Astrocyte (in vitro differentiated cells and primary cell): ENCODE data around the gene RPUSD1. TPM values are rescaled to one million over a fixed set of nuclear protein-coding genes. Genes with fewer than 3 reads are reported as not detected.
"Not testable (repeated sequence)": the region's sequence is repeated elsewhere in the genome, so short reads cannot be mapped to it uniquely, and the experiment has no call there.

ENCODE experiments used
- DNase-seq: peaks from one replicate; pipeline ENCODE4 v3.0.0-alpha.2; 2010; ENCODE audit warnings: low read depth
- FAIRE-seq: peaks from 2 replicates; lab custom pipeline; 2011; peaks lifted over from hg19 to GRCh38; lab: Jason Lieb, UNC
- H2AFZ ChIP-seq: 2 replicates; pipeline ENCODE4 v1.6.0; 2012; ENCODE audit warnings: low read depth, low read length, inconsistent platforms
- H3K27ac ChIP-seq: 2 replicates; pipeline ENCODE4 v1.5.1; 2011; ENCODE audit warnings: low read depth, low read length, inconsistent platforms
- H3K27me3 ChIP-seq: 2 replicates; pipeline ENCODE4 v1.6.0; 2011; ENCODE audit warnings: low read length, inconsistent platforms; ENCODE audit not compliant: insufficient read depth
- H3K36me3 ChIP-seq: 2 replicates; pipeline ENCODE4 v1.5.1; 2011; ENCODE audit warnings: low read length, inconsistent platforms; ENCODE audit not compliant: insufficient read depth
- H3K4me1 ChIP-seq: 2 replicates; pipeline ENCODE4 v1.5.1; 2011; ENCODE audit warnings: low read length, inconsistent platforms; ENCODE audit not compliant: insufficient read depth
- H3K4me2 ChIP-seq: 2 replicates; pipeline ENCODE4 v1.6.0; 2012; ENCODE audit warnings: low read length, inconsistent platforms
- H3K4me3 ChIP-seq: 2 replicates; pipeline ENCODE4 v1.5.1; 2011; ENCODE audit warnings: low read depth, mild to moderate bottlenecking, low read length, inconsistent platforms; ENCODE audit not compliant: insufficient read depth
- H3K79me2 ChIP-seq: 2 replicates; pipeline ENCODE4 v1.6.0; 2012; ENCODE audit warnings: mild to moderate bottlenecking, low read length, inconsistent platforms; ENCODE audit not compliant: insufficient read depth
- H3K9ac ChIP-seq: 2 replicates; pipeline ENCODE4 v1.6.0; 2012; ENCODE audit warnings: mild to moderate bottlenecking, low read length, inconsistent platforms
- H3K9me3 ChIP-seq: 2 replicates; pipeline ENCODE4 v1.5.1; 2012; ENCODE audit warnings: low read depth, mild to moderate bottlenecking, low read length, inconsistent platforms; ENCODE audit not compliant: insufficient read depth
- H4K20me1 ChIP-seq: 2 replicates; pipeline ENCODE4 v1.6.0; 2012; ENCODE audit warnings: low read length, inconsistent platforms; ENCODE audit not compliant: insufficient read depth
- H3K27ac Mint-ChIP-seq: one replicate; pipeline ENCODE4 v1.8.0; 2021; ENCODE audit warnings: mild to moderate bottlenecking, mixed read lengths; ENCODE audit not compliant: unreplicated experiment
- H3K27me3 Mint-ChIP-seq: one replicate; pipeline ENCODE4 v1.8.0; 2021; ENCODE audit warnings: low read depth, mixed read lengths; ENCODE audit not compliant: unreplicated experiment
- H3K36me3 Mint-ChIP-seq: one replicate; pipeline ENCODE4 v1.8.0; 2021; ENCODE audit warnings: low read depth, mixed read lengths; ENCODE audit not compliant: unreplicated experiment
- H3K4me1 Mint-ChIP-seq: one replicate; pipeline ENCODE4 v1.8.0; 2021; ENCODE audit warnings: low read depth, mixed read lengths; ENCODE audit not compliant: unreplicated experiment
- H3K4me3 Mint-ChIP-seq: one replicate; pipeline ENCODE4 v1.8.0; 2021; ENCODE audit warnings: mild to moderate bottlenecking, moderate library complexity, mixed read lengths; ENCODE audit not compliant: unreplicated experiment
- H3K9me3 Mint-ChIP-seq: one replicate; pipeline ENCODE4 v1.8.0; 2021; ENCODE audit warnings: mild to moderate bottlenecking, mixed read lengths; ENCODE audit not compliant: unreplicated experiment
- CTCF ChIP-seq: IDR thresholded peaks from 2 replicates; pipeline ENCODE4 v1.5.1; 2011; ENCODE audit warnings: low read depth, mild to moderate bottlenecking, inconsistent platforms, low read length, moderate library complexity; ENCODE audit not compliant: insufficient read depth
- EZH2 ChIP-seq: IDR thresholded peaks from 2 replicates; pipeline ENCODE4 v1.6.1; 2012; ENCODE audit warnings: mild to moderate bottlenecking, low read length, inconsistent platforms; ENCODE audit not compliant: insufficient read depth
- total RNA-seq: library from RNA; stranded (reverse); gene quantifications from 2 replicates; pipeline ENCODE4 v1.2.1, GENCODE V29; 2021

RPUSD1 gene
- total RNA-seq, 1 donor from 2014 or later = 28.8 TPM

- TF ChIP-seq EZH2 (no peak), CTCF (no peak)
- H3K4me2 ChIP-seq = no peak overlapping the region
Measured at GRCh38 chr16:743794-744500, 44.2 kb downstream of the RPUSD1 start.

GRCh38 chr16:742894-743293 is 45.3 kb downstream of the RPUSD1 start:
- H3K27me3 ChIP-seq, H3K36me3 Mint-ChIP-seq, DNase-seq, H3K4me1 Mint-ChIP-seq, H2AFZ ChIP-seq, H3K4me3 Mint-ChIP-seq, H3K4me1 ChIP-seq, H3K9me3 ChIP-seq, H3K27me3 Mint-ChIP-seq, H4K20me1 ChIP-seq, H3K9me3 Mint-ChIP-seq, H3K4me2 ChIP-seq, H3K27ac ChIP-seq, H3K27ac Mint-ChIP-seq, H3K9ac ChIP-seq, H3K4me3 ChIP-seq, FAIRE-seq, H3K36me3 ChIP-seq: not testable (repeated sequence)
- peaks cover 11% of the 10 kb centered on the region for H3K79me2 ChIP-seq

More at GRCh38 chr16:743794-744500, 44.2 kb downstream of the RPUSD1 start:
- Histone ChIP-seq H3K9me3 (no peaks in the 10 kb centered on the region), H2AFZ (no peak overlapping the region), H3K9ac (no peak overlapping the region), H3K27me3 (no peaks in the 10 kb centered on the region), H4K20me1 (peaks cover 5% of the 10 kb centered on the region), H3K79me2 (peaks cover 11% of the 10 kb centered on the region), H3K27ac (no peak overlapping the region), H3K36me3 (peaks cover 2% of the 10 kb centered on the region), H3K4me3 (no peak overlapping the region), H3K4me1 (peaks cover 9% of the 10 kb centered on the region)
- Mint-ChIP-seq H3K27me3 (no peaks in the 10 kb centered on the region), H3K4me1 (peaks cover 5% of the 10 kb centered on the region), H3K36me3 (no peaks in the 10 kb centered on the region), H3K9me3 (no peaks in the 10 kb centered on the region), H3K4me3 (no peak overlapping the region), H3K27ac (no peak overlapping the region)
- FAIRE-seq = no peak
- no peak for DNase-seq

GRCh38 chr16:741986-742629 is 46.1 kb downstream of the RPUSD1 start:
- Mint-ChIP-seq H3K4me1 (peaks cover 2% of the 10 kb centered on the region), H3K4me3 (peak overlapping the region; percentile 81), H3K27me3 (no peaks in the 10 kb centered on the region), H3K27ac (no peak overlapping the region), H3K9me3 (no peaks in the 10 kb centered on the region), H3K36me3 (peaks cover 2% of the 10 kb centered on the region)
- Histone ChIP-seq H3K27ac (no peak overlapping the region), H3K9me3 (no peaks in the 10 kb centered on the region), H4K20me1 (peaks cover 5% of the 10 kb centered on the region), H2AFZ (no peak overlapping the region), H3K4me1 (peaks cover 9% of the 10 kb centered on the region), H3K79me2 (peaks cover 11% of the 10 kb centered on the region), H3K4me3 (no peak overlapping the region), H3K27me3 (no peaks in the 10 kb centered on the region), H3K9ac (no peak overlapping the region), H3K36me3 (peaks cover 2% of the 10 kb centered on the region), H3K4me2 (no peak overlapping the region)
- DNase-seq = no peak
- no peak for FAIRE-seq
- TF ChIP-seq EZH2 = no peak
- no peak for TF ChIP-seq CTCF
